ENCODE results near the gene UBN2.

- TF ChIP-seq CTCF (IDR thresholded peaks at IDR 0.05; ENCODE audit: low read length) (no peak), EZH2 (IDR thresholded peaks at IDR 0.05; ENCODE audit: borderline replicate concordance, low read length) (no peak)
Measured at GRCh38 chr7:139284252-139284896, 53.3 kb downstream of the UBN2 start.

All from OCI-LY1 (cell line).